GM19043 (cell line): ENCODE results near the gene LIME1.

Experiments
- ATAC-seq: cut with Tn5 transposase; IDR thresholded peaks from one replicate; pipeline ENCODE4 v1.9.1; 2021; ENCODE audit warnings: low read depth; ENCODE audit not compliant: unreplicated experiment

LIME1 gene

DNA sequence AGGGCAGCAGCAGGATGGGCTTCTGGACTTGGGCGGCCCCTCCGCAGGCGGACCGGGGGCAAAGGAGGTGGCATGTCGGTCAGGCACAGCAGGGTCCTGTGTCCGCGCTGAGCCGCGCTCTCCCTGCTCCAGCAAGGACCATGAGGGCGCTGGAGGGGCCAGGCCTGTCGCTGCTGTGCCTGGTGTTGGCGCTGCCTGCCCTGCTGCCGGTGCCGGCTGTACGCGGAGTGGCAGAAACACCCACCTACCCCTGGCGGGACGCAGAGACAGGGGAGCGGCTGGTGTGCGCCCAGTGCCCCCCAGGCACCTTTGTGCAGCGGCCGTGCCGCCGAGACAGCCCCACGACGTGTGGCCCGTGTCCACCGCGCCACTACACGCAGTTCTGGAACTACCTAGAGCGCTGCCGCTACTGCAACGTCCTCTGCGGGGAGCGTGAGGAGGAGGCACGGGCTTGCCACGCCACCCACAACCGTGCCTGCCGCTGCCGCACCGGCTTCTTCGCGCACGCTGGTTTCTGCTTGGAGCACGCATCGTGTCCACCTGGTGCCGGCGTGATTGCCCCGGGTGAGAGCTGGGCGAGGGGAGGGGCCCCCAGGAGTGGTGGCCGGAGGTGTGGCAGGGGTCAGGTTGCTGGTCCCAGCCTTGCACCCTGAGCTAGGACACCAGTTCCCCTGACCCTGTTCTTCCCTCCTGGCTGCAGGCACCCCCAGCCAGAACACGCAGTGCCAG, 39.7 kb upstream of the LIME1 start, which contains the start of gene TNFRSF6B:
TNFRSF6B (plus strand) TSS at position 25 of the 729 bp plus-strand sequence; CDS start at position 141, 116 bp downstream.
- no peak for ATAC-seq

DNA sequence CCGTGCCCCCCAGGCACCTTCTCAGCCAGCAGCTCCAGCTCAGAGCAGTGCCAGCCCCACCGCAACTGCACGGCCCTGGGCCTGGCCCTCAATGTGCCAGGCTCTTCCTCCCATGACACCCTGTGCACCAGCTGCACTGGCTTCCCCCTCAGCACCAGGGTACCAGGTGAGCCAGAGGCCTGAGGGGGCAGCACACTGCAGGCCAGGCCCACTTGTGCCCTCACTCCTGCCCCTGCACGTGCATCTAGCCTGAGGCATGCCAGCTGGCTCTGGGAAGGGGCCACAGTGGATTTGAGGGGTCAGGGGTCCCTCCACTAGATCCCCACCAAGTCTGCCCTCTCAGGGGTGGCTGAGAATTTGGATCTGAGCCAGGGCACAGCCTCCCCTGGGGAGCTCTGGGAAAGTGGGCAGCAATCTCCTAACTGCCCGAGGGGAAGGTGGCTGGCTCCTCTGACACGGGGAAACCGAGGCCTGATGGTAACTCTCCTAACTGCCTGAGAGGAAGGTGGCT, 39.1 kb upstream of the LIME1 start:
- no peak for ATAC-seq

DNA sequence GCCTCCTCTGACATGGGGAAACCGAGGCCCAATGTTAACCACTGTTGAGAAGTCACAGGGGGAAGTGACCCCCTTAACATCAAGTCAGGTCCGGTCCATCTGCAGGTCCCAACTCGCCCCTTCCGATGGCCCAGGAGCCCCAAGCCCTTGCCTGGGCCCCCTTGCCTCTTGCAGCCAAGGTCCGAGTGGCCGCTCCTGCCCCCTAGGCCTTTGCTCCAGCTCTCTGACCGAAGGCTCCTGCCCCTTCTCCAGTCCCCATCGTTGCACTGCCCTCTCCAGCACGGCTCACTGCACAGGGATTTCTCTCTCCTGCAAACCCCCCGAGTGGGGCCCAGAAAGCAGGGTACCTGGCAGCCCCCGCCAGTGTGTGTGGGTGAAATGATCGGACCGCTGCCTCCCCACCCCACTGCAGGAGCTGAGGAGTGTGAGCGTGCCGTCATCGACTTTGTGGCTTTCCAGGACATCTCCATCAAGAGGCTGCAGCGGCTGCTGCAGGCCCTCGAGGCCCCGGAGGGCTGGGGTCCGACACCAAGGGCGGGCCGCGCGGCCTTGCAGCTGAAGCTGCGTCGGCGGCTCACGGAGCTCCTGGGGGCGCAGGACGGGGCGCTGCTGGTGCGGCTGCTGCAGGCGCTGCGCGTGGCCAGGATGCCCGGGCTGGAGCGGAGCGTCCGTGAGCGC, 38.5 kb upstream of the LIME1 start:
- ATAC-seq: no peak

DNA sequence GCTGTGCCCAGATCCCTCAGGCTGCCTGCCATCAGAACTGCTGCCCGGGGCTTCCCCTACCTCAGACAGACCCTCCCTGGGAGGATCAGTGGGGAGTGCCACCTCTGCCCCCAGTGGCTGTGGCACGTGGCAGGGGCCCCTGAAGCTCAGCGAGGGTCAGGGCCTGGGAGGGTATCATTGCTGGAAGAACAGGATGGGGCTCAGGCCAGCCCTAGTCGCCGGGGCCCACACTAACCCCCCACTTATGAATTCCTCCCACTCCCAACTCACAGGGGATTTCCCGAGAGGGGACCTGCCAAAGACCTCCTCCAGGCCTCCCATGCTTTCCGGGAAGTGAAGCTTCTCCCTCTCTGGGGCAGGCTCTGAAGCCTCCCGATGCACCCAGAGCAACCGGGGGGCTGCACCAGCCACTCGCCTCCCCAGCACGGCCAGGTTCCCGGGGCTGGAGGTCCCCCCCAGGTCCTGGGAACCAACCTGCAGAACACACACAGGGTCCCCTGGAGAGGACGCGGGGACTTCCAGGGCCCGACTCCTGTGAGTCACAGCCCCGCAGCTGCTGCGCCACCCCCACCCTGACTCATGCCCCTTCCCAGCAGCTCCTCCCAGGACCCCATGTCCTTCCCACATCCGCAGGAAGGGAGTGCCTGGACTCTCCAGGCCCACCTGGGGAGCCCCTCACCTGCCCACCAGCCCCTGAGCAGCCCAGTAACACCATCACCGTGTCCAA, 37.6 kb upstream of the LIME1 start:
- ATAC-seq: no peak

DNA sequence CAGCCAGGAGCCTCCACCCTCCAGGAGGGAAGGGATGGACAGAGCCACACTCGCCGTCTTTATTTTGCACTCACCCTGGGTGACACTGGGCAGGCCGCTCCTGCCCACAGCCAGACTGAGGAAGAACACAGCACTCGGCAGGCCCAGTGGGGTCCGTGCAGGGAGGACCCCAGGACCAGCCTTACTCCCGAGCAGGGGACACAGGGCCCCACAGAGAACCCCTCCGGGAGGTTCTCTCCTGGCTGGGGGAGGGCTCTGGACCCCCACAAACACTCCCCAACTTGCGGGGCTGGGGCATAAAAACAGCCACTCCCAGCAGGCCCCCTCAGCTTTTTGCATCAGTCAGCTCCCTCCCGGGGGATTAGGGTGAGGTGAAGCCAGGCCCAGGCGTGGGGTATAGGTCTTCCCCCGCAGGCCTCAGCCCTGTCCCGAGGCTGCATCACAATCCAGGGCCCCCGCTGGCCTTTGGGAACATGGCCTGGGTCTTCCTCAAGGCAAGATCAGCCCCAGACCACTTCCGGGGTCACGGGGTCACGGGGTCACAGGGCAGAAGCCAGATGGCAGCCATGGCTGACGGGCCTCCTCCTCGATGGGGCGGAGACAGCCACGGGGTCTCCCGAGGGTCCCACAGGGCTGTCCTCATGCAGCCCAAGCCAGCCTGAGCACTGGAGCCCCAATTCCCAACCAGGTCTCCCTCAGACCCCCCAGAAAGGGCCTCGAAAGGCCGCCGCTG, 36.8 kb upstream of the LIME1 start:
- no peak for ATAC-seq

DNA sequence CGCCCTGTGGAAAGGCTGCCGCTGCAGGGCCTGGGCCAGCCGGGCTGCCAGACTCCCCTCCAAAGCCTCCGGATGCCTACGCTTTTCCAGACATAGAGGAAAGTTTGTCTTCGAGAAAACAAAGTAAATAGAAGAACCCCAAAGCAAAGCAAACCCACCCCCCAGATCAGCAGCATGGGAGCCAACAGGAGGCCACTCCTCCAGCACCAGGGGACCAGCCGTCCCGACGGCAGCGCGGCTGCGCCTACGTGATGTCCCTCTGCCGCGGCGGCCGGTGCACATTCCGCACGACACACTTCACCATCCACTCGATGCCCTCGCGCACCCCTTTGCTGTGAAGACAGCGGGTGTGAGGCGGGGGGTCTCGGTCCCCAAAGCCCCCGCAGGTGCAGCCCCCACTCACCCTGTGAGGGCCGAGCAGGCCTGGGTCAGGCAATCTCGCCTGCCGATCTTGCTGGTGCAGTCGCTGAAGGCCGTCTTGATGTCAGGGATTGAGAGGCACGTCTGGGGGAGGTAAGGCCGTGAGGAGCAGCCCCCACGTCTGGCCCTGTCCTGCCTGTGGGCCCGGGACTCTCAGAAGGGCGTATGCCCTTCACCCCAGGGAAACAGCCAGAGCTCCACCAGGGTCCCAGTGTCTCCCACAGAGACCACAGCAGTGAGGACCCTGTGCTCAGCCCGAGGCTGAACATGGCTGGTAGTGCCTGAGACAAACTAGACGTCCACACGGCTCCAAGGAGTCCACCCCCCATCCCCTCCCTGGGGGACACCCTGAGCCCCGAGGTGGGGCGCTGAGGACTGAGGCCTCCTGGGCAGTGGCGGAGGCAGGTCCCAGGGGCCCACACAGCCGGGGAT, 36.0 kb upstream of the LIME1 start:
- ATAC-seq: no peak

DNA sequence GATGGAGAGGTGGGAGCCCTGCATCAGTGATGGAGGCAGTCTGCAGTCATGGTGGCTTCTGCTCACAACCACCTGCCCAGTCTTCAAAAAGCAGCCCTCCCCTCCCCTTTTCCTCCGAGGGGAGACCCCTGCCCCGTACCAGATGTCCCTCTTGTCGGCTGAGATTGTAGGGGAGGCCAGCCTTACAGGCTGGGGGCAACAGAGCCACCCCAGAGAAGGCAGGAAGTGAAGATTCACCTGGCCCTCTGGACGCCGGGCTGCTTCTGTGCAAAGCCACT, 35.5 kb upstream of the LIME1 start:
- ATAC-seq: no peak

DNA sequence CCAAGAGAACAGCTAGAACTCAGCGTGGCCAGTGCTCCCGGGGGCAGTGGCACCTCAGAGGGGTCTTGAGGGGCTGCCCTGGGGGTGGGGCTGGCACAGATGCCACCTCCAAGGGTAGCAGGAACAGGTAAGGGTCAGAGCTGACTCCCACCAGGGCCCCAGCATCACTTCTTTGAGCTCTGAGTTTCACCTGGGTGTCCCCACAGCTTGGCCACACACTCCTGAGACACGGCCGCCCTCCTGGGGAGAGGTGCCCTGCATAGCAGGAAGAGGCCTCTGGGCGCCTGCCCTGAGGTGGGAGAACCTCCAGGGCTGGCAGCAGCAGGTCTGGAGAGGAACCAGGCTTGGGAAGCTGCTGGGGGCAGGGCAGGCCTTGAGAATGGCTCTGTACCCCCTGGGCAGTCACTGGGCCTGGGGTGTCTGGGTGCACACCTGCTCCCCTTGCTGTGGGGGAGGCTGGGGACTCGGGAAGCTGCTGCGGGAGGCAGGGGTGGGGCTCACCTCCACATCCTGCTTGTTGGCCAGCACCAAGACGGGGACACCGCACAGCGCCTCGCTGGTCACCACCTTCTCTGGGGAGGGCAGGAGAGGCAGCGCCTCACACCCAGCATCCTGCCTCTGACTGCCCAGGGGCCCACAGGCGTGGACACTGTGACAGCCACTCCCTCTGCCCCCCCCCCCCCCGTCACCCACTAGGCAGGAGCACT, 35.0 kb upstream of the LIME1 start:
- no peak for ATAC-seq

DNA sequence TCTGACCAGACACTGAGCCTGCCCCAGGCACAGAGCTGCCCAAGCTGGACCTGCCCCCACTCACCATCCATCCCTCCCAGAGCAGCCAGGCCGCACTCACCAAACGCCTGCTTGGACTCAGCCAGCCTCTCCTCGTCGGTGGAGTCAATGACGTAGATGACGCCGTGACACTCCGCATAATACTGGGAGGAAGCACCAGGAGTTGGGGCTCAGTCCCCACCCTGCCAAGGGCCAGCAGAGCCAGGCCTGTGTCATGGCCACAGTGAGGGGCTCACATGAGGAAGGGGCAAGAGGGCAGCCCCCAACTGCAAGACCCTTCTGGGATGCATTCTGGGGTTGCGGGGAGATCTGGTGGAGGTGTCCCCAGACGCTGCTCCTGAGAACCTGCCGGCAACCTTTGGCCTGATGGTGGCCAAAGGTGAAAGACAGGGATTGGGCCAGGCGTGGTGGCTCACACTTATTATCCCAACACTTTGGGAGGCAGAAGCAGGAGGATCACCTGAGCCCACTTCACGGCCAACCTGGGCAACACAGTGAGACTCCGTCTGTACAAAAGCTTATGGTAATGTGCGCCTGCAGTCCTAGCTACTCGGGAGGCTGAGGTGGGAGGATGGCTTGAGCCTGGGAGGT, 34.3 kb upstream of the LIME1 start:
- ATAC-seq: no peak

DNA sequence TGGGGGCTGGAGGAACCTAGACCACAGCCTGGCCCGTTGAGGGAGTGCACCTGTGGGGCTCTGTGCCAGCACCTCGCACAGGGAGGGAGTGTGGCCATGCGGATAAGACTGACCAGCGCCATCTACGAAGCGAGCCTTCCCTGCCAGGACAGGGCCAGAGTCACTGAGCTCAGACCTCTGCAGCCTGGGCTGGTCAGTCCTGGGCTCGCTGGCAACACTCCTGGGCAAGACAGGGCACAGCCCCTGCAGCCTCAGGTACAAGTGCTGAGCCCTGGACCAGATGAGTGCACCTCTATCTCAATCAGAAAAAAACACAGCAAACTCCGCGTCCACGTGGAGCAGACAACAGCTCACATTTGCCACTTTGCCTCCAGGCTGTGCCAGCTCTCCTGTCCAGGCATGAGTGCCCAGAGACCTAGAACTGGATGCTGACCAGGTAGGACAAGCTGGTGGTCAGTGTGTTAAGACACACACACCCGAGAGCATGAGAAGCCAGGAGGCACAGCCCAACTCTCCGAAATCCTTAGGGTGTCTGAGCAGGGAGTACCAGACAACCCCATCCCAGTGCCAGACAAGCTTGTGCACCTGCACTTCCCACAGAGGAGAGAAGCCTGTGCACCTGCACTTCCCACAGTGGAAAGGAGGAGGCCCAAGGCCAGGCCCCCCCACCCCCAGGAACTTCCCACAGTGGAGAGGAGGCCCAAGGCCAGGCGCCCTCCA, 33.6 kb upstream of the LIME1 start:
- no peak for ATAC-seq

DNA sequence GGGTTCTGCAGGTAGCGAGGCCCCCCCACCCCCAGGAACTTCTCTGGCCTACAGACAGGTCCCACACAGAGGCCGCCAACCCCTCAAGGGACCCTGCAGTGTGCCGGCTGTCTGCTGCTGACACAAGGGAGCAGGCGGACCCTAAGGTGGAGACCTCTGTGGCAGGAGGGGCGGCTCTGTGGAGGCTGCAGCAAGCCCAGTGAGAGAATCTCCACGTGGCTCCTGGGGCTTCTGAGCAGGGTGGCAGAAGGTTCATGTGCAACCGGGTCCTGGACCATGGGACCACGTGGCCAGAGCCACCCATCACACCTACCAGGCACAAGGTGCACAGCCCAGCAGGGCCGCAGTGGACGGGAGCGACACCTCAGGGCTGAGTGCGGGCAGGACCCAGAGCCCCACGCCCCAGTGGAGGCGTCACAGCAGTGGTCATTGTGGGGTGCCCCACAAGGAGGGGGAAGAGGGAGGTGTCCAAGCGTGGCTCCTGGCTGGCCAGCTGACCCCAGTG, 32.9 kb upstream of the LIME1 start:
- no peak for ATAC-seq

DNA sequence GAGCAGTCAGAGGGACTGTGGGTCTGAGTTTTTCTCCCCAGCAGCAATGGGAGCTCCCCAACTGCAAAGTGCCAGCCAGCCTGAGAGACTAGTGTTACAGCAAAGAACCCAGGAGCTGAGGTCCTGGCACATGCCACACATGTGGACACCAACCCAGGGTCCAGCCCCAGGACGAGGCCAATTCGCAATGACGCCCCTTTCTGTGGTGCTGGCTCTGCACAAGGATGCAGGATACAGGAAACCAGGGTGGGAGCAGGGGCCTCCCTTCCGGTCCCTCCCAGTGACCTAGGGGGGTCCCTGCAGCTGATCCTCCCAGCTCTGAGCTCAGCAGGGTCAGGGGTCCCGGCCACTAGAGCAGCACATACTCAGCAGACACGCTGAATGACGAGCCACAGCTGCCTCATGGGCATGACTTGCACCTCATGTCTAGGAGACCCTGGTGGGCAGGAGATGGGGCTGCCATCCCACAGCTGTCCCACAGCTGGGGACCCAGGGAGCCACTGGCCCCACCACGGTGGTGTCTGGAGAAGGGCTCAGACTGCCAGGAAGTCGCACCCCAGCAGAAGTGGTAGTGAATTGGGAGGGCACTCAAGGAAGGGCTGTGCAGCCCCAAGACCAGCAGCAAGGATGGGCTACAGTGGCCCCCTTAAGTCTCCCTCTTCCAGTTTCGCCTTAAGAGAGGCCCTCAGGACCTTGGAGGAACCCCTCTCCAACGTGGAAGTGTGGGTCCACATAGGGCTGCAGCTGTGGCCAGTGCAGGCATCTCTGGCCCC, 32.3 kb upstream of the LIME1 start:
- ATAC-seq: no peak

DNA sequence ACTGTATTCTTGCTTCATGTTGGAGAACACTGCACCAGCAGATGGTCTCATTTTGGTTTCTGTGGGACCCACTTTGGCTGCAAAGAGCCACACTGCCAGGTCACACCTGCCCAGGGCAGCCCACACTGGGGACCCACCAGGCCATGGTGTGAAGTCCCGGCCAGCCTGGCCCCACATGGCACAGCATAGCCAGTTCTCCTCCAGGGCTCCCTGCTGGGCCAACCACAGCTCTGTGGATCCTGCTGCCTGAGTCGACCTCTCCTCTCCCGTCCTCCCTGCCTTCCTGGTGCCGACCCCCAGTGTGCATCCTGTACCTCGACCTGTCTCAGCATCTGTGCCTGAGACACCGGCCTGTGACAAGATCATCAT, 31.7 kb upstream of the LIME1 start:
- ATAC-seq: no peak

DNA sequence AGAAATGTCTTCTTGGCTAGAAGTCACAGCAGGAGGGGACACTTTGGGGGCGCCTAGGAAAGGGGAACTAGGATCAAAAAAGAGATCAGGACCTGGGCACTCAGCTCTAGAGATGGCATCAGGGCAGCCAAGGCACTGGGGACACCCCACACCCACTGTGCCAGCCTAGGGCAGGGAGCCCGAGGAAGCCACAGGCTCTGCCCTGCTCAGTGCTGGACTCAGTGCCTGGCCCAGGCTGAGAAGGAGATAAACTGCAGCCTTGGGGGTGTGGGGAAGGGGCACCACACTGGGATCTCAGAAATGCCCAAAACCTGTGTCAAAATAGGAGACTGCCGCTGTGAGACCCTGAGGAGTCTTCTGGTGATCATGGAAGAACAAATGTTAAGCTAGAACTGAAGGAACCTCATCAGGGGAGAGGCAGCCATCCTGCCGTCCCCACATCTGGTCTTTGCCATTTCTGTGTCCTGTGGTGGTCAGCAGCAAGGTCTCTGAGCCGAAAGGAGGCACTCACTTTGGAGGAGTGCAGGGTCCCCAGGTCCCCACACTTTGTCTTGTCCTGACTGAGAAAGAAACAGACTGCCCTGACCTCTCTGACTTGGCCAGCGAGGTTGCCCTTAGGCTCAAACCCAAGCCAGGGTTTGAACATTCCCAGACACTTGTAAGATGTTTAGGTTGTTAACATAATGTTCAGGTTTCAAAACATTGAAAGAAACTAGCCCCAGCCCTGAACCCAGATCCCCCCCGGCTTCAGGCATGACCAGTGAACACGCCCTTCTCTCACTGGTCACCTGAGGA, 31.0 kb upstream of the LIME1 start:
- ATAC-seq: no peak

DNA sequence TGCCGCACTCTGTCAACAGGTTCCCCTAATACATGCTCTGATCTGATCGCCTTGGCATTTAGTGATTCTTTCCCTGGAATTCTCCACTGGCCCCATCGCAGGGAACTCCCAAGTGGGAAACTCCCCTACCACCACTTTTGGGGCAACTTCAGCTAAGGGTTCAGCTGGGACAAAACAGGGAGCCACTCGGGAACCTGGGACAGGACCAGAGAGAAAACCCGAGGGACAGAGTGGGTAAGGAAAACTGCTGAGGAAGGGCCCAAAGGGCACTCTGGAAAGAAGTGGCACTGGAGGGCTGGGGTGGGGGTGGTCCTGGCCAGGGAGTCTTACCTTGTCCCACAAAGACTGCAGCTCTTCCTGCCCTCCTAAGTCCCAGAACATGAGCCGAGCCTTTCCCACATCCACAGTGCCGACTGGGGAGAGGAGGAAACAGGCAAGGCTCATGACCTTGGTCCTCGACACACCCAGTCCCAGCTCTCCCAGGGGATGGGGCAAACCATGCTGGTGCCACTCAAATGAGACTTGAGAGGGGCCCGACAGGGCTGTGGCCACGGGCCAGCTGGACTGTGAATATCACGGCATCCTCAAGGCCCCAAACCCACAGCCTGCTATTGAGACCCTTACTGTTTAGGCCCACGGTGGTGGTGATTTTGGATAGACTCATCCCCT, 30.3 kb upstream of the LIME1 start:
- no peak for ATAC-seq
